Measurements from ENCODE around the gene ZBTB17.

- TF ChIP-seq CTCF (conservative IDR thresholded peaks at IDR 0.05; ENCODE audit: low read depth, low read length) (no peak), POLR2A (IDR thresholded peaks at IDR 0.05; ENCODE audit: low read depth, low read length) (no peak), BHLHE40 (IDR thresholded peaks at IDR 0.05; ENCODE audit: low read depth, low read length) (no peak)
These were observed 16.0 kb downstream of the ZBTB17 start for GRCh38 chr1:15959827-15960446.
